GM19043 (cell line): ENCODE results near the gene IGFBP5.

Source experiments
- ATAC-seq: cut with Tn5 transposase; IDR thresholded peaks from one replicate; pipeline ENCODE4 v1.9.1; 2021; ENCODE audit warnings: low read depth; ENCODE audit not compliant: unreplicated experiment

The IGFBP5 gene

GRCh38 chr2:216670266-216671080 lies 24.9 kb downstream of the IGFBP5 start:
- ATAC-seq: no peak

- peak; percentile 72 for ATAC-seq
Measured at GRCh38 chr2:216666461-216667233, 28.7 kb downstream of the IGFBP5 start.

GRCh38 chr2:216665717-216666116 lies 29.6 kb downstream of the IGFBP5 start:
- no peak for ATAC-seq

- no peak for ATAC-seq
Measured at GRCh38 chr2:216665242-216665641, 30.1 kb downstream of the IGFBP5 start.

GRCh38 chr2:216664593-216665034 lies 30.7 kb downstream of the IGFBP5 start:
- no peak for ATAC-seq

- ATAC-seq: no peak
Measured at GRCh38 chr2:216663846-216664245, 31.5 kb downstream of the IGFBP5 start.

- no peak for ATAC-seq
Measured at GRCh38 chr2:216663106-216663505, 32.2 kb downstream of the IGFBP5 start.

- no peak for ATAC-seq
Measured at GRCh38 chr2:216661639-216662375, 33.5 kb downstream of the IGFBP5 start.

GRCh38 chr2:216661051-216661450 lies 34.3 kb downstream of the IGFBP5 start:
- no peak for ATAC-seq

- ATAC-seq: no peak
Measured at GRCh38 chr2:216660496-216660895, 34.9 kb downstream of the IGFBP5 start.

- ATAC-seq: no peak
Measured at GRCh38 chr2:216659276-216659675, 36.1 kb downstream of the IGFBP5 start.

- ATAC-seq: no peak
Measured at GRCh38 chr2:216658757-216659156, 36.6 kb downstream of the IGFBP5 start.

GRCh38 chr2:216657980-216658379 lies 37.4 kb downstream of the IGFBP5 start:
- ATAC-seq: no peak

GRCh38 chr2:216657086-216657855 lies 38.1 kb downstream of the IGFBP5 start:
- ATAC-seq: no peak

GRCh38 chr2:216654528-216655052 lies 40.8 kb downstream of the IGFBP5 start:
- no peak for ATAC-seq

GRCh38 chr2:216653931-216654365 lies 41.4 kb downstream of the IGFBP5 start:
- ATAC-seq: no peak

- no peak for ATAC-seq
Measured at GRCh38 chr2:216653093-216653799, 42.1 kb downstream of the IGFBP5 start.

GRCh38 chr2:216652566-216652965 lies 42.8 kb downstream of the IGFBP5 start:
- ATAC-seq: no peak

GRCh38 chr2:216651351-216651881 lies 43.9 kb downstream of the IGFBP5 start:
- no peak for ATAC-seq
